Jurkat, Clone E6-1 (cell line): ENCODE results near the gene ZNF813.

ENCODE experiments used
- DNase-seq: peaks from one replicate; pipeline ENCODE4 v3.0.0-alpha.2; 2011; ENCODE audit warnings: low read depth, low spot score
- H3K4me3 ChIP-seq: 2 replicates; pipeline ENCODE4 v1.5.1; 2011; ENCODE audit warnings: mild to moderate bottlenecking, low read length, control low read depth, moderate library complexity

Gene ZNF813

DNA sequence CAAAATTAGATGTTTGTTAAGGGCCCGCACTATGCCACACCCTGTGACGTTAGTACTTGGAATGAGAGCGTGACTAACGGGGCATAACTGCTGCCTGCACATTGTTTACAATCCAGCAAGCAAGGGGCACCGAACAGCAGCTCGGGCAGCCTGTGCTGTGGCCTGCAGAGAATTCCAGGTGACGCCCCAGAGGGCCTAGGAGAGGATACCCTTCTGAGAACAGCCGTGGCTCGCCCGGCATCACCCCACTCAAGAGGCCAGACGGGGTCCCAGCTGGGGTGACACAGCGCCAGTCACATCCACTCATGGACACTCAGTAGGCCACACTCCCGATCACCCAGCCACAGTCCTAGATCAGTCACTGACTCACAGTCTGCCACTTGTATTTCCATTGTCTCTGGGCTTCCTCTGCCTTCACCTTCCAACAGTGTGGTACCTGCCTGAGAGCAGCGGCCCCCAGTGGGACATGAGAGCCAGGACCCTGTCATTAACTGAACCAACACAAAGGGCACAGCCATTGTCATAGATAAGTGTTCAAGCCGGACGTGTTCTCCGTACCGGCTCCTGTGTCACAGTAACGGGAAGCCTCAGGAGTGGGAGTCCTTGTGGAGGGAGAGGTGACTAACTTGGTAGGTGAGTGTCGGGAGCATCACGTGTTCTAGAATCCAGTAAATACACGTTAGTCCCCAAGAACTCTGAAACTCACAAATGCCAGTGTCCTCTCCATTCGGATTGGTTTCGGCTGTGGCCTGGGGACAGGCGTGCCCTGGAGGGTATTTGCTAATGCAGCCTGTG, 77.9 kb downstream of the ZNF813 start:
- no peak for DNase-seq
- no peak overlapping the region for H3K4me3 ChIP-seq
